K562 (cell line): Measurements from ENCODE around the gene MEX3A. TPM values are rescaled to one million over a fixed set of nuclear protein-coding genes. Genes with fewer than 3 reads are reported as not detected.
A peak's percentile ranks its signal among the peaks of the same experiment; 100 is the strongest.

Source experiments
- ATAC-seq: fragments of 200-7000 bp; cut with Tn5 transposase; 3 replicates; pipeline ENCODE4 v1.9.1; 2020; ENCODE audit warnings: moderate library complexity
- BruUV-seq: library from RNA; stranded (reverse); fragments of 400-500 nt; replicated peaks from 2 replicates; lab custom pipeline; 2021; lab: Mats Ljungman, UMichigan
- CTCF ChIA-PET: fragments of 300-600 bp; formaldehyde crosslinking; extraction: SDS; loops from one replicate; lab custom pipeline; 2021; ENCODE audit warnings: low intra/inter-chr PET ratio; lab: Yijun Ruan, JAX
- POLR2A ChIA-PET: fragments of 300-600, 350-650 bp; sonication (Branson Sonifier 250); formaldehyde crosslinking; extraction: SDS; loops from one replicate; lab custom pipeline; 2021; ENCODE audit warnings: antibody characterized with exemption, inconsistent platforms; lab: Yijun Ruan, JAX
- DNase-seq, 4 experiments: peaks; one replicate each; pipeline versions ENCODE4 v3.0.0 to v3.0.0-alpha.2; 2011 to 2018; ENCODE audit warnings: low spot score in 3 of 4, mixed read lengths in 3 of 4; ENCODE audit errors: extremely low read depth in 1 of 4
- FAIRE-seq: peaks from 2 replicates; lab custom pipeline; 2011; peaks lifted over from hg19 to GRCh38; lab: Jason Lieb, UNC
- H2AFZ ChIP-seq: 2 replicates; pipeline ENCODE4 v1.6.0; 2011; ENCODE audit warnings: low read depth, low read length, control low read depth, inconsistent platforms
- H3K27ac ChIP-seq: fragments of 200-600 bp; 3 replicates; pipeline ENCODE4 v1.8.0; 2011; ENCODE audit warnings: low read depth, mild to moderate bottlenecking, control low read depth, inconsistent platforms, low read length, moderate library complexity, mixed read lengths; ENCODE audit errors: extremely low read depth
- H3K27me3 ChIP-seq, 2 experiments: fragments of 300-600 bp in 1 of 2; 2 replicates in 1 of 2; 3 replicates in 1 of 2; pipeline versions ENCODE4 v1.6.0 to v1.8.0; 2011; ENCODE audit warnings: inconsistent platforms in 2 of 2, low read length in 2 of 2, mild to moderate bottlenecking in 1 of 2, mixed read lengths in 1 of 2, moderate library complexity in 1 of 2; ENCODE audit not compliant: control insufficient read depth in 2 of 2, insufficient read depth in 2 of 2
- H3K36me3 ChIP-seq: fragments of 300-600 bp; 3 replicates; pipeline ENCODE4 v1.8.0; 2011; ENCODE audit warnings: mild to moderate bottlenecking, low read length, inconsistent platforms; ENCODE audit not compliant: control insufficient read depth, insufficient read depth
- H3K4me1 ChIP-seq, 2 experiments: fragments of 200-600 bp in 1 of 2; replicated peaks in 1 of 2; 2 replicates in 1 of 2; 3 replicates in 1 of 2; pipeline versions ENCODE4 v1.5.1 to v1.8.0; 2011; ENCODE audit warnings: inconsistent platforms in 2 of 2, low read length in 2 of 2, mild to moderate bottlenecking in 1 of 2, mixed read lengths in 1 of 2, moderate library complexity in 1 of 2; ENCODE audit not compliant: control insufficient read depth in 2 of 2, insufficient read depth in 2 of 2
- H3K4me2 ChIP-seq: 2 replicates; pipeline ENCODE4 v1.6.1; 2011; ENCODE audit warnings: low read length, control low read depth, inconsistent platforms, mixed read lengths; ENCODE audit not compliant: insufficient read depth
- H3K4me3 ChIP-seq: fragments of 200-600 bp; sonication (generic), shearing (Covaris generic); 2 replicates; pipeline ENCODE4 v1.5.1; 2016; ENCODE audit warnings: control low read depth, inconsistent platforms
- H3K79me2 ChIP-seq: fragments of 200-600 bp; 3 replicates; pipeline ENCODE4 v1.8.0; 2011; ENCODE audit warnings: low read length, inconsistent platforms; ENCODE audit not compliant: control insufficient read depth, insufficient read depth
- H3K9ac ChIP-seq, 2 experiments: 2 replicates each; pipeline versions ENCODE4 v1.6.0 to v1.6.1; 2011; ENCODE audit warnings: low read depth in 2 of 2, low read length in 2 of 2, control low read depth in 1 of 2, inconsistent platforms in 1 of 2, mild to moderate bottlenecking in 1 of 2, mixed read lengths in 1 of 2; ENCODE audit not compliant: insufficient read depth in 1 of 2
- H3K9me1 ChIP-seq: one replicate; pipeline ENCODE4 v1.6.0; 2011; ENCODE audit warnings: inconsistent platforms, mild to moderate bottlenecking, low read length, moderate library complexity; ENCODE audit not compliant: control insufficient read depth, insufficient read depth
- H3K9me3 ChIP-seq: replicated peaks from 2 replicates; pipeline ENCODE4 v1.5.1; 2011; ENCODE audit warnings: low read depth, low read length, inconsistent platforms; ENCODE audit not compliant: control insufficient read depth, insufficient read depth
- H4K20me1 ChIP-seq: replicated peaks from 2 replicates; pipeline ENCODE4 v1.6.1; 2011; ENCODE audit warnings: low read length, inconsistent platforms, mixed read lengths; ENCODE audit not compliant: control insufficient read depth, insufficient read depth
- ASH1L ChIP-seq: fragments of 450-650 bp; IDR thresholded peaks from 2 replicates; pipeline ENCODE4 v1.6.1; 2018; ENCODE audit warnings: borderline replicate concordance, mild to moderate bottlenecking, low read depth; ENCODE audit not compliant: partially characterized antibody
- FOXJ2 ChIP-seq: fragments of 200-800 bp; sonication (Bioruptor generic); IDR thresholded peaks from 2 replicates; pipeline ENCODE4 v1.6.1; 2016; ENCODE audit warnings: missing genetic modification characterization, missing compliant biosample characterization
- GABPB1 ChIP-seq: sonication (generic); formaldehyde crosslinking; IDR thresholded peaks from 2 replicates; pipeline ENCODE4 v1.8.0; 2022; ENCODE audit warnings: mild to moderate bottlenecking, missing genetic modification reagents
- HNRNPK ChIP-seq: fragments of 200-400 bp; formaldehyde crosslinking; IDR thresholded peaks from one replicate; pipeline ENCODE4 v1.6.1; 2018; ENCODE audit warnings: mild to moderate bottlenecking, low read depth, low read length; ENCODE audit not compliant: poor library complexity, severe bottlenecking
- MEF2A ChIP-seq: IDR thresholded peaks from 2 replicates; pipeline ENCODE4 v1.6.1; 2011; ENCODE audit warnings: low read depth, mild to moderate bottlenecking, low read length, moderate library complexity; ENCODE audit not compliant: control insufficient read depth
- PBX2 ChIP-seq, 2 experiments: IDR thresholded peaks in 1 of 2; conservative IDR thresholded peaks in 1 of 2; 2 replicates each; pipeline ENCODE4 v1.6.1; 2016; ENCODE audit warnings: low read depth in 2 of 2, mild to moderate bottlenecking in 1 of 2, missing compliant biosample characterization in 1 of 2, missing genetic modification characterization in 1 of 2, moderate library complexity in 1 of 2
- SMARCB1 ChIP-seq: IDR thresholded peaks from 2 replicates; pipeline ENCODE4 v1.6.1; 2011; ENCODE audit warnings: improper control_type of control experiment, low read depth; ENCODE audit not compliant: insufficient read length
- TRIM24 ChIP-seq, 2 experiments: fragments of 450-650 bp; IDR thresholded peaks; 2 replicates each; pipeline ENCODE4 v1.6.1; 2016
- U2AF1 ChIP-seq: fragments of 200-400 bp; formaldehyde crosslinking; optimal IDR thresholded peaks from 2 replicates; pipeline ENCODE3; 2017; ENCODE audit warnings: mild to moderate bottlenecking, low read depth, low read length, moderate library complexity
- ZFX ChIP-seq: sonication (generic); formaldehyde crosslinking; IDR thresholded peaks from 2 replicates; pipeline ENCODE4 v1.8.0; 2022; ENCODE audit warnings: mild to moderate bottlenecking, missing genetic modification reagents, moderate library complexity
- ZHX1 ChIP-seq: fragments of 150-350 bp; conservative IDR thresholded peaks from 2 replicates; pipeline ENCODE4 v1.6.1; 2014; ENCODE audit warnings: low read length
- ZNF77 ChIP-seq: fragments of 250-450 bp; sonication (Bioruptor Pico); IDR thresholded peaks from 2 replicates; pipeline ENCODE4 v1.5.0; 2020
- ZNF830 ChIP-seq: fragments of 250-450 bp; sonication (Bioruptor Pico); IDR thresholded peaks from 2 replicates; pipeline ENCODE4 v1.5.0; 2021; ENCODE audit warnings: mild to moderate bottlenecking
- WGBS: fragments of 100-300 bp; shearing (Covaris generic); methylation state at CpG from one replicate; pipeline ENCODE4 v1.1.6; 2016; ENCODE audit warnings: low coverage, mixed read lengths; ENCODE audit not compliant: insufficient coverage; ENCODE audit errors: missing lambda C conversion rate; 5-methylcytosine and 5-hydroxymethylcytosine counted together
- in situ Hi-C: fragments of 300-500 bp; cut with MboI; formaldehyde crosslinking; loops from 4 replicates; pipeline ENCODE4 v1.15.0; 2018; ENCODE audit warnings: inconsistent platforms, mixed read lengths
- intact Hi-C: fragments of 100-400 bp; cut with micrococcal nuclease; formaldehyde crosslinking; loops from 2 replicates; pipeline ENCODE4 v1.14.2; 2022
- polyA plus RNA-seq, 8 experiments: library from polyadenylated mRNA; depleted of rRNA in 4 of 8; stranded (reverse) in 5 of 8; unstranded in 3 of 8; fragments of >200 nt; fragmentation: Nextera tagmentation in 2 of 8; fragmentation: Illumina TruSeq in 1 of 8; extraction: Ambion mirVana in 2 of 8; extraction: Trizol in 1 of 8; gene quantifications; 2 replicates each; pipeline versions ENCODE4 v1.2.1 to v1.2.3, GENCODE V29; 2011 to 2014; ENCODE audit warnings: inconsistent platforms in 1 of 8, missing spikeins in 1 of 8
- total RNA-seq, 7 experiments: library from RNA; depleted of rRNA in 6 of 7; stranded (reverse); fragments of >200 nt in 6 of 7; fragmentation: Illumina TruSeq in 2 of 7; extraction: Trizol in 2 of 7; gene quantifications; 2 replicates each; pipeline versions ENCODE4 v1.2.1 to v1.2.3, GENCODE V29; 2011 to 2021; ENCODE audit warnings: low replicate concordance in 1 of 7
- TF ChIP-seq, protein P1 (sequence below): fragments of 250-450 bp; sonication (Bioruptor Pico); IDR thresholded peaks from 2 replicates; pipeline ENCODE4 v1.8.0; 2021; ENCODE audit warnings: borderline replicate concordance, mild to moderate bottlenecking, moderate library complexity; ENCODE audit not compliant: poor library complexity, severe bottlenecking

The MEX3A gene
- total and polyA plus RNA-seq, 9 of the 15 experiments (the other 6 are each of a cell fraction or from before 2014, with no cell fraction given), result 0.36 to 13.7 (median 5.2) TPM

DNA sequence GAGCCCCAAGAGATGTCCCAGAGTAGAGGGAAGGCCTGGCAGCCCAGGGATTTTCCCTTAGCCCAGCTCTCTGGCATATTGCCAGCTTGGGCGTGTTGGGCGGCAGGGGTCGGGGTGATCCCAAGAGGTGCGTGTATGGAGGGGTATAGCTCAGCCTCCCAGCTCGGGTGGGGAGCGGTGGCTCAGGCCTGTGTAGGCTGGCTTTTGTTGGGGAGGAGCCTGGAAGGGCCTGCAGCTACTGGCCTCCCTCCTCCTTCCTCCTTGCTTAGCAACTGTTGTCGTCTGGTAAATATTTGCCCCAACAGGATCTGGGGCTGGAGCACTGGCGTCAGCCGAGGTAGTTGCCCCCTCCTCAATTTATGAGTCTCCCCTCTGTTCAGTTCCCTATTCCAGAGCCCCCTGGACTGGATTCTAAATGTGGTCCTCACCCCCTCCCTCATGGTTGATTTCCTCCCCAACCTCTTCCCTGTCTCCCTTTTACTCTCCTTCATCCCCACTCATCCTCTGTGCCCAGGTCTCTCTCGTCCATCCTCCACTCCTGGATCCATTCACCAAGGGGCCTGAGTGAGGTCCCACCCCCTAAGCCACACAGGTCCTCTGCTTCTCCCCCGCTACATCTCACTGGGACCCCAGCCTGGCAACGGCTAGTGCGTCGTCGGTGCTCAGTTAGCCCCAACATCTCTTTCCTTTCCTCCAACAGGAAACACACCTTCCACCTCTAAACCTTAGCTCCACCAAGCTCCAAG is 22.0 kb upstream of the MEX3A start:
- H3K27me3 ChIP-seq, result no peaks in the 10 kb centered on the region
- intact Hi-C loops (no loop called here), in situ Hi-C loops (no loop called here)
- H3K9me1 ChIP-seq, result peaks cover 7% of the 10 kb centered on the region
- ChIA-PET CTCF (interaction anchor here (0.6 kb wide), 1 partner anchor 121 kb away, joined by 3 read pairs; no protein-coding TSS in a partner anchor), POLR2A (interaction anchor here (0.6 to 12.5 kb wide), 5 partner anchors 13 to 142 kb away, joined by 3 to 164 read pairs (median 4); partner anchors contain the start of genes LMNA and PMF1)
- WGBS, result 63% methylated on average over 13 of the region's 15 CpGs
- peak overlapping the region; percentile 2 for H2AFZ ChIP-seq
- H3K4me2 ChIP-seq, result peak overlapping the region; percentile 94; the same call in 1 of the 2 replicates
- no peaks in the 10 kb centered on the region for H4K20me1 ChIP-seq
- no peaks in the 10 kb centered on the region for H3K36me3 ChIP-seq
- ATAC-seq (no peak), DNase-seq (peak in 1 of 4 experiments; percentile 41), FAIRE-seq (peak; percentile 49)
- H3K79me2 ChIP-seq, result peaks cover 4% of the 10 kb centered on the region; the same call in 1 of the 3 replicates
- no peak overlapping the region for H3K4me3 ChIP-seq
- peaks cover 33 to 55% of the 10 kb centered on the region in 2 experiments for H3K4me1 ChIP-seq
- peak overlapping the region; percentile 90 to 92; a peak in 3 of 4 replicates for H3K9ac ChIP-seq
- H3K27ac ChIP-seq, result peak overlapping the region; percentile 97; the same call in 1 of the 3 replicates
- no TSS peak for BruUV-seq
- H3K9me3 ChIP-seq, result no peaks in the 10 kb centered on the region
- TF ChIP-seq ZHX1 (no peak), FOXJ2 (tag) (peak; percentile 93), SMARCB1 (no peak), U2AF1 (no peak), ZNF830 (CRISPR knock-in tag) (no peak), TRIM24 (IDR thresholded peaks at IDR 0.05) (no peak), MEF2A (no peak), ZFX (CRISPR knock-in tag) (0 out of 2 replicates have a peak, but pooled peaks have one; percentile 16), HNRNPK (no peak), ASH1L (no peak), PBX2 (CRISPR knock-in tag; IDR thresholded peaks at IDR 0.05; ENCODE audit: low read depth) (no peak), PBX2 (tag; conservative IDR thresholded peaks at IDR 0.05; ENCODE audit: low read depth) (no peak), ZNF77 (CRISPR knock-in tag) (no peak), GABPB1 (no peak)
- TF ChIP-seq, protein P1, sequence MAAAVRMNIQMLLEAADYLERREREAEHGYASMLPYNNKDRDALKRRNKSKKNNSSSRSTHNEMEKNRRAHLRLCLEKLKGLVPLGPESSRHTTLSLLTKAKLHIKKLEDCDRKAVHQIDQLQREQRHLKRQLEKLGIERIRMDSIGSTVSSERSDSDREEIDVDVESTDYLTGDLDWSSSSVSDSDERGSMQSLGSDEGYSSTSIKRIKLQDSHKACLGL, result no peak
